Omental fat pad (tissue), 4 donors: ENCODE data around the gene PRDM16. TPM values are rescaled to one million over a fixed set of nuclear protein-coding genes. Genes with fewer than 3 reads are reported as not detected.

ENCODE experiments used
- ATAC-seq: fragments of 150-250 bp; one replicate; pipeline ENCODE4 v1.9.1; 2016; ENCODE audit warnings: mild to moderate bottlenecking, moderate library complexity; ENCODE audit not compliant: low FRiP score
- DNase-seq: peaks from one replicate; pipeline ENCODE4 v3.0.0-alpha.2; 2019; ENCODE audit warnings: low spot score
- total RNA-seq, 4 donors: library from RNA; depleted of rRNA; stranded (reverse); fragments of >200 nt; gene quantifications; one replicate each; pipeline ENCODE4 v1.1.0, GENCODE V29; 2016
- TF ChIP-seq, protein P1 (sequence below), 3 donors: fragments of 450-650 bp; IDR thresholded peaks; one replicate each; pipeline ENCODE4 v1.5.1; 2016 to 2017; ENCODE audit warnings: antibody characterized with exemption in 3 of 3, mild to moderate bottlenecking in 3 of 3, moderate library complexity in 2 of 3

The PRDM16 gene
- total RNA-seq, 4 donors from 2014 or later: 0.19 to 3.8 (median 1.8) TPM

DNA sequence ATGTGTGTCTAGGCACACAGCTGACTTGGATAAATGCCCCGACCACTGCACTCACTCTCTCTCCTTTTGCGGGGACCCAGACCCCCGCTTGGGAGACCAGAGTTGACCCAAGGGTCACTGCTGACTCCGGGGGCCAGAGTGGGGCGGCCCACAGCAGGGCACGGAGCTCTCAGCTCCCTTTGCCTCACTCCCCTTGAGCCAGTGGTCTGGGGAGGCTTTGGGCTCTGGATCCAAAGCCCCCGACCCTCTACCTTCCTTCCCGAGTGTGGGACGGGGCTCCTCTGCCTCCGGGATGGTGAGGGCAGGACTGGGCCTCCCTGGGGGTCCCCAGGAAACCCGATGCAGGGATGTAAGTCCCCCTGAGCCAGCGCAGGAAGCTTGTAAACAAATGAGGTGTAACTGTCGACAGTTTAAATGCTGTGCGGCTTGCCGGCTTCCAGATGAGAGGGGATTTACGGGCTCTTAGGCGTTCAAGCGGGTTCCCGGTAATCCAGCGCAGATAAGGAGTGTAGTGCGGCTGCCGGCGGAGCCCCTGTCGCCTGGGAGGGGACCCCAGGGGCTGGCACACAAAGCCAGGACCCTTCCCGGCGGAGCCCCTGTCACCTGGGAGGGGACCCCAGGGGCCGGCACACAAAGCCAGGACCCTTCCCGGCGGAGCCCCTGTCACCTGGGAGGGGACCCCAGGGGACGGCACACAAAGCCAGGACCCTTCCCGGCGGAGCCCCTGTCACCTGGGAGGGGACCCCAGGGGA, 40.3 kb upstream of the PRDM16 start:
- DNase-seq (no peak), ATAC-seq (no peak)
- TF ChIP-seq, protein P1, sequence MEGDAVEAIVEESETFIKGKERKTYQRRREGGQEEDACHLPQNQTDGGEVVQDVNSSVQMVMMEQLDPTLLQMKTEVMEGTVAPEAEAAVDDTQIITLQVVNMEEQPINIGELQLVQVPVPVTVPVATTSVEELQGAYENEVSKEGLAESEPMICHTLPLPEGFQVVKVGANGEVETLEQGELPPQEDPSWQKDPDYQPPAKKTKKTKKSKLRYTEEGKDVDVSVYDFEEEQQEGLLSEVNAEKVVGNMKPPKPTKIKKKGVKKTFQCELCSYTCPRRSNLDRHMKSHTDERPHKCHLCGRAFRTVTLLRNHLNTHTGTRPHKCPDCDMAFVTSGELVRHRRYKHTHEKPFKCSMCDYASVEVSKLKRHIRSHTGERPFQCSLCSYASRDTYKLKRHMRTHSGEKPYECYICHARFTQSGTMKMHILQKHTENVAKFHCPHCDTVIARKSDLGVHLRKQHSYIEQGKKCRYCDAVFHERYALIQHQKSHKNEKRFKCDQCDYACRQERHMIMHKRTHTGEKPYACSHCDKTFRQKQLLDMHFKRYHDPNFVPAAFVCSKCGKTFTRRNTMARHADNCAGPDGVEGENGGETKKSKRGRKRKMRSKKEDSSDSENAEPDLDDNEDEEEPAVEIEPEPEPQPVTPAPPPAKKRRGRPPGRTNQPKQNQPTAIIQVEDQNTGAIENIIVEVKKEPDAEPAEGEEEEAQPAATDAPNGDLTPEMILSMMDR (IDR thresholded peaks at IDR 0.05): no peak

GRCh38 chr1:3029481-3029961, 39.5 kb upstream of the PRDM16 start:
- DNase-seq: no peak
- TF ChIP-seq, protein P1 (IDR thresholded peaks at IDR 0.05): no peak

DNA sequence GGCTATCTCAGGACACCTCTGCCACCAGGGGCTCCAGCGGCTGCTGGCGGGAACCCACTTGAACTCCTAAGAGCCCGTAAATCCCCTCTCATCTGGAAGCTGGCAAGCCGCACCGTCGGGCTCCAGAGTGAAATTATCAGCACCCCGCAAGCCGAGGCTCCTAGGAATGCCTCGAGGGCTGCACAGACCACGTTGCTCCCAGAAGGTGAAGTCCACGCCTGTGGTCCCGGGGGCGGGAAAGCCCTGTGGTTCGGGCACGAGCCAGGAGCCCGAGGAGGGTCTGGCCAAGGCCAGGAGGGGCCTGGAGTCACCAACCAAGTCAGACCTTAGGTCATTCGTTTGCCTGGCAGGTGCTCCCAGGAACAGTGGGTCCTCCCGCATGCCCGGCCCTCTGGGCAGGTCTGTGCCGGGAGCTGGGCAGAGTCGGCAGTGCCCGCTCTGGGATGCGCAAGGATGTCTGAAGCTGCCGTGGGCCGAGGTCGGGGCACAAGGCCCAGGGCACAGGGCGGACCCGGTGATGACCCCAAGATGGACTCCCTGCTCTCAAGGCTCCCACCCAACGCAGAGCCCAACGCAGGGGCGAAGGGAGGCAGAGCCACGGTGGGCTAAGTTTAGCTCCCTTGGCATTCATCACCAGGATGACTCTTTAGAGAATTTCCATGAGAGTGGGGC, 38.9 kb upstream of the PRDM16 start:
- TF ChIP-seq, protein P1 (IDR thresholded peaks at IDR 0.05): no peak
- DNase-seq: no peak
- no peak for ATAC-seq

More at GRCh38 chr1:3029481-3029961, 39.5 kb upstream of the PRDM16 start:
- no peak for ATAC-seq

DNA sequence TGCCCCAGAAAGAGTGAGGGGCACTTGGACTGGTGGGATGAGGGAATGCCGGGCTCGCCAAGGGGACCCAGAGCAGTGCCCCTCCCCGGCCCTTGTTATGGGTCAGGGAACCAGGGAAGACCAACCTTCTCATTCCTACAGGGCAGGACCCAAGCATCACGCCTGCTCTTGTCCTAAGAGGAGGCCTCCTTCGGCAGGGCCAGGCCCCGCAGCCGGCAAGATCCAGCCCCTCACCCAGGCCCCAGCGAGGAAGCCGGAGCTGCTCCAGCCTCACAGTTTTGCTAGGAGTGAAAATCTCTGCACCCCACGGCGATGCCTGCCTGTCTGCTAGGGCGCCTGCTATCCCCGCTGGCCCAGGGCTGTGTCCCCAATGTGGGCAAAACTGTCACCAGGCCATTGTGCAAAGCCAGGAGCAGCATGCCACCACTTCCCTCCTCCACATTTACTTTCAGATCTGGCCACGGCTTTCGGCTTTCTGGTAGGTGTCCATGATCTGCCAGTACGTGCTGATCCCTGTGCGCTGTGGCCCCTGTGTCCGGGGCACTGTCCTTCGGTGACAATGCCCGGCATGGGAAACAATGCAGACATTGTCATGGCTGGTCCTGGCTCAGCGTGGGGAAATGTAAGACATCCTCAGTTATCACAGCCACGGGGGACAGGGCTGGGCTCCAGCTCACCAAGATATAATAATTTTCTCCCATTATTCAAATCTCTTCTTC, 38.2 kb upstream of the PRDM16 start:
- TF ChIP-seq, protein P1 (IDR thresholded peaks at IDR 0.05): no peak
- ATAC-seq: no peak
- no peak for DNase-seq

DNA sequence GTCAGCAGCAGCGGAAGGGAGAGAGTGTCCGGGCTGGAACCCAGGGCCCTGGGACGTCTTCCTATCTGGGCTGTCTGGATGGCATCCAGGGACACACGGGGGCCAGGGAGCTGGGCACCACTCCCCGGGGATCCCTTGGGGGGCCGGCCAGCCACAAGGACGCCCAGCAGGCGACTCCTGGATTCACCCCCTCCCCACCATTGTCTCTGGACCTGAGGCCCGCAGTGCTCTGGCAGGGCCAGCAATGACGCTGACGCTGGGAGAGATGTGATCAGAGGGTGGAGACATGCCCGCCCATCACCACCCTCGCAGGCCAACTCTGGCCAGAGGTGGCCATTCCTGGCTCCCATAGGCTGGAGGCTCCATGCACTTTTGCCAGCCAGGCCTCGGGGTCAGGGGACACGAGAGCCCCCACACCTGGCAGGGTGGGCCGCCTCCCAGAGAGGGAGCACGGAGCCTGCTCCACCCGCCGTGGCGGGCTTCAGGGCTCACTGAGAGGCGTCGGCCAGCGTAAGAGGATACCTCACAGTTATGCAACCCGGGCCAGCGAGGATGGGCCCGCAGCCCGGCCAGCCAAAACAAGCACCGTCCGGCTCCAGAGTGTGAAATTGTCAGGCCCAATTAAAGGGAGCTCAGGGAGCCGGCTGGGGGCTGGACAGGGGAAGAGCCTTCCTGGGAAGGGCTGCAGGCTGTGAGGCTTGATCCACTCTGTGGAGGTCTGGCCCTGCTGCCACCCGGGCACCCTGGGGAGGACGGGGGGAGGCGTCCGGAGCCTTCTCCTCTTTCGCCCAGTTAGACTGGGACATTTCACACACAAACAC, 37.4 kb upstream of the PRDM16 start:
- no peak for DNase-seq
- no peak for ATAC-seq

More for the DNA sequence above, 37.4 kb upstream of the PRDM16 start:
- TF ChIP-seq, protein P1 (IDR thresholded peaks at IDR 0.05): no peak
